Activated CD8-positive, alpha-beta memory T cell treated with anti-CD3 and anti-CD28 coated beads for 1 hour (primary cell): ENCODE data around the gene WWC2.
A peak's percentile ranks its signal among the peaks of the same experiment; 100 is the strongest.

ENCODE experiments used
- DNase-seq, 2 donors: peaks; one replicate each; pipeline ENCODE4 v3.0.0-alpha.2; 2020; ENCODE audit warnings: low read depth in 1 of 2; ENCODE audit errors: extremely low read depth in 1 of 2

The WWC2 gene

GRCh38 chr4:183098723-183099536, at the start of gene WWC2:
Gene WWC2, plus strand, starts transcription at chr4:183099257. Its CDS starts 235 bp downstream, at chr4:183099492.
- peak; percentile 9 to 42 for DNase-seq

DNA sequence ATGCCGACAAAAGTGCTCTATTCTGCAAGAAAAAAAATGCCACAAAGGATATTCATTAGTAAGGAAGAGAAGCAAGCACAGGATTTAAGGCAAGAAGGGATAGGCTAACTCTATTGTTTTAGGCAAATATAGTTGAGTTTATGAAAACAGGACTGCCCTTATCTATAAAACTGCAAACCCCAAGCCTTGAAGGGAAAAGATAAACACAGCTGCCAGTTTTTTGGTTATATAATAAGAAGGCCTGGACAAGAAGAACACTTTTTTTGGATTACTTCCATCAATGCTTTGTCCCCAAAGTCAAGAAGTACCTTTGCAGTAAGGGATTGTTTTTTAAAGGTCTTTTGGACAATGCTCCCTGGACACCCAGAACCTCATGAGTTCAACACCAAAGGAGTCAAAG, 45.4 kb upstream of the WWC2 start:
- no peak for DNase-seq

DNA sequence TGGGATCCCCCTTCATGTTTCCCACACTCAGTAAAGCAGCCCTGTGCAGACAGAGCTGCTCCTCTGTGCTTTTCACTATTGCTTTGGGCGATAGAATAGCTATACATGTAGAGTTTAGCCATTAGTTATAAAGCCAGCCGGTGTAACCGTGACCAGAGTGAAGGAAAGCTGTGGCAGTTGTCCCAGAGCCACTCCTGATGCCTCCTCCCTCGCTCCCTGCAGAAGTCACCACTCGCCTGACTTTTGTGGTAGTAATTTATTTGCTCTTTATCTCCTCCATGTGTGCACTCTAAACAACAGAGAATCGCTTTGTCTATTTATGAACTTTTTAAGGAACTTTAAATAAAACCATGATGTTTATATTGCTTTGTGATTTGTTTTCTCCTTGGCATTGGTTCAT, 41.8 kb upstream of the WWC2 start:
- no peak for DNase-seq

GRCh38 chr4:183059797-183060196, 39.3 kb upstream of the WWC2 start:
- DNase-seq, result no peak

DNA sequence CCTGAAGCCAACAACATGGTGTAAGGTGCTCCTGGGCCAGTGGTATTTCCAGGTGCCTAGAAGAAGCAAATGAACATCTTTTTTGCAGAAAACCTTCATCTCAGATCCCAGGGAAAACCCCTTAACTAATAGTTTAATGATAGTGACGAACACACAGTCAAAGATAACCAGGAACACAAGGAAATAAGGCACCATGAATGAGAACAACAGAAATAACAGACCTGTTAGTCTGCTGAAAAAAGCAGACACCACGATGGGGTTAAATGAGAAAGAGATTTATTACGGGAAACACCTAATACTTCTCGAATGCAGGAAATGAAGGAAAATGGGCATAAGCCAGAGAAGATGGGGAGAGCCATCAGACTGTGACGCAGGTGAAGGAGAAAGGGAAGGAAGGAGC, 30.6 kb upstream of the WWC2 start:
- no peak for DNase-seq

- no peak for DNase-seq
Observed at GRCh38 chr4:183071222-183071621, 27.8 kb upstream of the WWC2 start.

GRCh38 chr4:183072176-183072575, 26.9 kb upstream of the WWC2 start:
- no peak for DNase-seq

DNA sequence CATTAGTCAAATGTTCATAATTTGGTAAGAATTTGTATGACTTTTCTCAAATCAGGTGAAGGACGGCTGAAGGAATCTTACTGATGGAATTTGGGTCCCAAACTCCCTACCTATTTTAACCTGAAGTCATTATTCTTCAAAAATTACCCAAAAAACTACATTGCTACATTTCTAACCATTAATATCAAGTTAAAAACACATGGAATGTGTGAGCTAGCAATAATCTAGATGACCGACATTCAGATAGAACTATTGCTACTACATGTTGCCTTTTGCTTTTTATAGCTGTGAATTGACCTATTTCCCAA, 25.3 kb upstream of the WWC2 start:
- no peak for DNase-seq

DNA sequence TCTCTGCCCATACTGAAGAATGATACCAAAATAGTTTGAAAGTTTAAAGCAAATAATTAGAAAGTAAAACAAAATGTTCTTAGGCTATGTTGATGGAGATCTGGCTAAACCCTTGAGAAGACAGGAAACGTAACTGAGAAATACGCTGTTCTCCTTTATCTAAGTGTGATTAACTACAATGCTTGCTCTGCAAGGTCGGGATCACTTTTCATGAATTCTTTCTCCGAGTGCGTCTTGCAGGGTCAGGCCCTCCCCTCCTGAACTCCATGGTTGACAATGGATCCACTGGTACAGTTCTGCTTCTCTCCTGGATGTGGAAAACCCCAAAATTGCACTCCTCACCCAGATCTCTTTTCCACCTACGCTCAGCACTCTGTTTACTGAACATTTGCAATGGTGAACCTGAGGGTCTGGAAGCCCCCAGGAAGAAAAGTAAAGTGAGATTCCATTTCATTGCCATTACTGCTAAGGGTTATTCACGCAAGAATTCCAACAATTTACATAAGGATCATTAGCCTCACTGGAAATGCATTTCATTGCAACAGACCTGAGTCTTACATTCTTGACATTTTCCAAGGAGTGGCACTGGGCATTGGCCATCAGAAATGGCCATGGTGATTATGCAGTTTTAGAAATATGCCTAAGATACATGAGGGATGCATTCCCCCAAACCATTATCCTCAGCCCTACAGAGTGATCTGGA, 24.6 kb upstream of the WWC2 start:
- DNase-seq, result no peak

DNA sequence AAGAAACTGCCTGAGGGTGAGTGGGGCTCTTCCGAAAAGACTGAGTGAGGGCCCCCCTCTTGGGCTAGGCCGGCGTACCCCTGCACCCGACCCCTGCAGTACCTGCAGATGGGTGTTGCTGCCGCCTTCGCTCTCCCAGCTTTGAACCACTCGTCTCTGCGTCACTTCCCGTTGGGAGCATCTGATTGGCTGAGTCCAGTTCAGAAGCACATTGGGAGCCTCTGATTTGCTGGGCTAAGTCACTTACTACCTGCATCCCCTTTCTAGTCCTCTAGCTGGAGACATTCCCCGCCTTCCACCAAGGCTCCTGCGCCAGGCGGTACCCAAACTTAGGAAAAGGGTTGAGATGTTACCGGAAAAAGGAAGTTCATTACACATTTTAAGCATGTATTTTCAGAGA, 20.4 kb upstream of the WWC2 start:
- DNase-seq, result no peak

GRCh38 chr4:183080372-183081115, 18.5 kb upstream of the WWC2 start:
- no peak for DNase-seq

GRCh38 chr4:183081116-183081469, 18.0 kb upstream of the WWC2 start:
- no peak for DNase-seq

DNA sequence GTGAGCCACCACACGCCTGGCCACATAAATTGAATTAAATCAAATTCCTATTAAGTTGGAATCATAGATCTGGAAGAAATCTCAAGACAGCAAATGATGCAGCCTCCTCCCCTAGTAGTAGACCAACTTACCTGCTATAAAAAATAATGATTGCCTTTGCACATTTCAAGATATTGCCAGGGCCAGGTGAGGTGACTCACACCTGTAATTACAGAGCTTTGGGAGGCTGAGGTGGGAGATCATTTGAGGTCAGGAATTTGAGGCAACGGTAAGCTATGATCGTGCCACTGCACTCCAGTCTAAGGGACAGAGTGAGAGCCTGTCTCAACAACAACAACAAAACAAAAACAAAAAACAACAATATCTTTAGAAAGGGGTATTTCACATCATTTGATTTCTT, 17.0 kb upstream of the WWC2 start:
- no peak for DNase-seq

DNA sequence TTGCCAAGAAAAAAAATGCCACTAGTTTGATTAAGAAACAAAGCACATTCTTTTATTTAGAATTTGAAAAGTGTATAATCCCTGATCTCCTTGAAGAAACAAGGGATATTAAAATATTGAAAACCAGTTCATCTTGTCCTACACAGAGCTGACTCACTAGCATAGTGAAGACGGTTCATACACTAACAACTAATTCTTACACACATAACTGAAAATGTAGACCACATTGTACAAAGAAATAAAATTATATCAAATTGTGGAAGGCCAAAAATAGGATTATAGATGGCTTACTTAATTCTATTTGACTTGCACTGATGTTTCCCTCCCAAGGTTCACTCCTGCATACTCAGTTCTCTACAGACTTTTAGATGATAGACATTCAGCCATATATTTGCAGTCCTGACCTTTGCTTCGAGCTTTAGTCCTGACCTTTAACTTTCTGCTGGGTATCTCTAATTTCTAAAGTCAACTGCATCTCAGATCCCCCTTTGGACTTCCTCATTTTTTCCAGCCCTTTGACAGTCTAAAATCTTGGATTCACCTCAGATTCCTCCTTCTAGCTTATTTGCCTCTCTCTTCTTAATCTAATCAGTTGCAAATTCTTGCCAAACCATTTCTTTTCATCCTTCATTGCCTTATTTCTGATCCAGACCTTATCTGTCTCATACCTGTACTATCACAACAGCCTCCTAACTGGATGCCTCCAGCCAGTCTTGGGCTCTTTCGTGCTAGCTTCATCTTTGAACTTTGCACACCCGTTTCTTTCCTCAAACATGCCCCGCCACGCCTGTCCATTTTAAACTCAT, 4.5 kb upstream of the WWC2 start:
- DNase-seq, result no peak

- no peak for DNase-seq
Observed at GRCh38 chr4:183095199-183095512, 3.9 kb upstream of the WWC2 start.

GRCh38 chr4:183096276-183096965, 2.6 kb upstream of the WWC2 start:
- DNase-seq, result no peak

GRCh38 chr4:183097231-183098018, 1.6 kb upstream of the WWC2 start:
- DNase-seq, result no peak

DNA sequence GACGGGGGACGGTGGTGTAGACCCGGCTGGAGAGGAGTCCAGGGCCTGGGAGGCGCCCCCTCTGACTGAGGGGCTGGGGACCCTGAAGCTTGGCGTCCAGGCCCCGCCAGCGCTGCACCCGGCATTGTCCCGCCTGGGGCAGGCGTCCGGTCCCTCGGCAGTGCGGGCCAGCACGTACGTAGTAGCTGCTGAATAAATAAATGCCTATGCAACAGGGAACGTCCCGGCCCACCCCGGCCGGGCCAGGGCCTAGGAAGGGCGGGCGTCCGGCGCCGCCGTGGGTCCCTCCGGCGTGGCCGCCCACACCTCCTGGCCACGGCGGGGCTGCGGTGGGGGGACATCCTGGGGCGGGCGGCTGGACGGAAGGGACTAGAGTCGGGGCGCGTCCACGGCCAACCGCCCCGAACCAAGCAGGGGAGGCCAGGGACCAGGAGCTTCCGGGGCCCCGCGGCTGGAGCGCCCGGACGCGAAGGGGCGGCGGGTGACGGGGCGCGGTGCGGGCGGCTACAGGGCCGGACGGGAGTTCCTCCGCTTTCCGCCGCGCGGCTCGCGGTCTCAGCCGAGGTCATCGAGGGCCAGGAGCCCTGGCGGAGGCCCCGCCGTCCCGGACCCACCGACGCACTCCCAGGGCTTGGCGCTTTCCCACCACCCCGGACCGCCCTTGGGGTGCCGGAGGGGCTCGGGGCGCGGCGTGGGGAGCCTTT, 886 bp upstream of the WWC2 start:
- no peak for DNase-seq

- no peak for DNase-seq
Observed at GRCh38 chr4:183099537-183100297, 660 bp downstream of the WWC2 start.
